Neural cell (in vitro differentiated cells): Measurements from ENCODE around the gene UBR2. TPM values are rescaled to one million over a fixed set of nuclear protein-coding genes. Genes with fewer than 3 reads are reported as not detected.
A peak's percentile ranks its signal among the peaks of the same experiment; 100 is the strongest.

Experiments
- H2AFZ ChIP-seq: fragments of 200-600, 300-800 bp; sonication (generic), shearing (Covaris generic); 2 replicates; pipeline ENCODE4 v1.6.0; 2014; ENCODE audit warnings: low read depth, mild to moderate bottlenecking, antibody characterized with exemption, low read length, moderate library complexity
- H3F3A ChIP-seq: fragments of 200-600 bp; shearing (Covaris generic); 2 replicates; pipeline ENCODE4 v1.6.1; 2016; ENCODE audit warnings: mild to moderate bottlenecking, moderate library complexity, mixed read lengths, antibody characterized with exemption, low read length; ENCODE audit not compliant: insufficient read depth, poor library complexity, severe bottlenecking
- H3K27ac ChIP-seq: fragments of 200-600, 300-800 bp; sonication (generic), shearing (Covaris generic); 2 replicates; pipeline ENCODE4 v1.5.1; 2014; ENCODE audit warnings: mild to moderate bottlenecking, low read length, moderate library complexity
- H3K27me3 ChIP-seq: fragments of 300-800, 200-600 bp; sonication (generic), shearing (Covaris generic); 2 replicates; pipeline ENCODE4 v1.6.0; 2014; ENCODE audit warnings: mild to moderate bottlenecking, low read depth, low read length, moderate library complexity; ENCODE audit not compliant: insufficient read depth
- H3K36me3 ChIP-seq: fragments of 300-800, 200-600 bp; sonication (generic), shearing (Covaris generic); 2 replicates; pipeline ENCODE4 v1.5.1; 2014; ENCODE audit warnings: mild to moderate bottlenecking, antibody characterized with exemption, low read length, moderate library complexity; ENCODE audit not compliant: insufficient read depth
- H3K4me2 ChIP-seq: fragments of 300-800, 200-600 bp; sonication (generic), shearing (Covaris generic); 2 replicates; pipeline ENCODE4 v1.6.0; 2014; ENCODE audit warnings: mild to moderate bottlenecking, low read length
- H3K4me3 ChIP-seq: fragments of 300-800, 200-600 bp; sonication (generic), shearing (Covaris generic); 2 replicates; pipeline ENCODE4 v1.5.1; 2014; ENCODE audit warnings: mild to moderate bottlenecking, low read length, moderate library complexity
- H3K79me2 ChIP-seq: fragments of 200-600 bp; shearing (Covaris generic); replicated peaks from 2 replicates; pipeline ENCODE4 v1.6.0; 2014; ENCODE audit warnings: mild to moderate bottlenecking, low read length, moderate library complexity; ENCODE audit not compliant: insufficient read depth
- H3K9ac ChIP-seq: fragments of 300-800, 200-600 bp; sonication (generic), shearing (Covaris generic); 2 replicates; pipeline ENCODE4 v1.6.1; 2016; ENCODE audit warnings: mild to moderate bottlenecking, low read length, mixed read lengths
- H3K9me2 ChIP-seq: fragments of 200-600 bp; shearing (Covaris generic); 2 replicates; pipeline ENCODE4 v1.6.1; 2016; ENCODE audit warnings: mild to moderate bottlenecking, low read length, mixed read lengths; ENCODE audit not compliant: insufficient read depth
- H3K9me3 ChIP-seq: fragments of 200-600, 300-800 bp; sonication (generic), shearing (Covaris generic); 2 replicates; pipeline ENCODE4 v1.6.1; 2016; ENCODE audit warnings: mild to moderate bottlenecking, mixed run types, low read length, moderate library complexity, mixed read lengths
- H4K20me1 ChIP-seq: fragments of 200-600 bp; shearing (Covaris generic); 2 replicates; pipeline ENCODE4 v1.6.1; 2016; ENCODE audit warnings: mild to moderate bottlenecking, mixed run types; ENCODE audit not compliant: insufficient read depth
- CTCF ChIP-seq: fragments of 450-650 bp; IDR thresholded peaks from 2 replicates; pipeline ENCODE4 v1.5.1; 2014; ENCODE audit warnings: antibody characterized with exemption, mild to moderate bottlenecking, moderate library complexity; ENCODE audit not compliant: poor library complexity, severe bottlenecking
- EP300 ChIP-seq: fragments of 450-650 bp; conservative IDR thresholded peaks from 2 replicates; pipeline ENCODE4 v1.6.1; 2014; ENCODE audit warnings: antibody characterized with exemption, mild to moderate bottlenecking, moderate library complexity; ENCODE audit not compliant: poor library complexity, severe bottlenecking
- EZH2 ChIP-seq: fragments of 200-600, 300-800 bp; shearing (Covaris generic), sonication (generic); IDR thresholded peaks from 2 replicates; pipeline ENCODE4 v1.6.1; 2014; ENCODE audit warnings: antibody characterized with exemption, low read length, borderline replicate concordance, mild to moderate bottlenecking; ENCODE audit not compliant: insufficient read depth, poor library complexity, severe bottlenecking
- MXI1 ChIP-seq: fragments of 450-650 bp; conservative IDR thresholded peaks from 2 replicates; pipeline ENCODE4 v1.6.1; 2014; ENCODE audit warnings: antibody characterized with exemption, mild to moderate bottlenecking; ENCODE audit not compliant: poor library complexity, severe bottlenecking
- POLR2AphosphoS5 ChIP-seq: IDR thresholded peaks from 2 replicates; pipeline ENCODE4 v1.6.1; 2012
- RAD21 ChIP-seq: fragments of 450-650 bp; conservative IDR thresholded peaks from 2 replicates; pipeline ENCODE4 v1.6.1; 2014; ENCODE audit warnings: antibody characterized with exemption, mild to moderate bottlenecking, moderate library complexity
- SMC3 ChIP-seq: fragments of 450-650 bp; conservative IDR thresholded peaks from 2 replicates; pipeline ENCODE4 v1.6.1; 2014; ENCODE audit warnings: antibody characterized with exemption, mild to moderate bottlenecking, moderate library complexity; ENCODE audit not compliant: poor library complexity
- TAF1 ChIP-seq: IDR thresholded peaks from 2 replicates; pipeline ENCODE4 v1.6.1; 2012; ENCODE audit warnings: low read depth
- polyA plus RNA-seq: library from polyadenylated mRNA; depleted of rRNA; stranded (reverse); fragments of >200 nt; gene quantifications from 2 replicates; pipeline ENCODE4 v1.2.3, GENCODE V29; 2014
- TF ChIP-seq, protein P1 (sequence below): IDR thresholded peaks from 2 replicates; pipeline ENCODE4 v1.6.1; 2012; ENCODE audit warnings: borderline replicate concordance

Gene UBR2
- polyA plus RNA-seq, 1 donor from 2014 or later: 24.4 TPM

- Histone ChIP-seq H3K9me3 (no peaks in the 10 kb centered on the region), H3K36me3 (no peaks in the 10 kb centered on the region), H3F3A (no peaks in the 10 kb centered on the region), H4K20me1 (no peaks in the 10 kb centered on the region), H3K9ac (no peak overlapping the region), H3K4me2 (no peak overlapping the region), H2AFZ (no peak overlapping the region), H3K4me3 (no peak overlapping the region), H3K9me2 (no peaks in the 10 kb centered on the region), H3K27ac (no peak overlapping the region), H3K27me3 (no peaks in the 10 kb centered on the region), H3K79me2 (no peaks in the 10 kb centered on the region)
- TF ChIP-seq, protein P1, sequence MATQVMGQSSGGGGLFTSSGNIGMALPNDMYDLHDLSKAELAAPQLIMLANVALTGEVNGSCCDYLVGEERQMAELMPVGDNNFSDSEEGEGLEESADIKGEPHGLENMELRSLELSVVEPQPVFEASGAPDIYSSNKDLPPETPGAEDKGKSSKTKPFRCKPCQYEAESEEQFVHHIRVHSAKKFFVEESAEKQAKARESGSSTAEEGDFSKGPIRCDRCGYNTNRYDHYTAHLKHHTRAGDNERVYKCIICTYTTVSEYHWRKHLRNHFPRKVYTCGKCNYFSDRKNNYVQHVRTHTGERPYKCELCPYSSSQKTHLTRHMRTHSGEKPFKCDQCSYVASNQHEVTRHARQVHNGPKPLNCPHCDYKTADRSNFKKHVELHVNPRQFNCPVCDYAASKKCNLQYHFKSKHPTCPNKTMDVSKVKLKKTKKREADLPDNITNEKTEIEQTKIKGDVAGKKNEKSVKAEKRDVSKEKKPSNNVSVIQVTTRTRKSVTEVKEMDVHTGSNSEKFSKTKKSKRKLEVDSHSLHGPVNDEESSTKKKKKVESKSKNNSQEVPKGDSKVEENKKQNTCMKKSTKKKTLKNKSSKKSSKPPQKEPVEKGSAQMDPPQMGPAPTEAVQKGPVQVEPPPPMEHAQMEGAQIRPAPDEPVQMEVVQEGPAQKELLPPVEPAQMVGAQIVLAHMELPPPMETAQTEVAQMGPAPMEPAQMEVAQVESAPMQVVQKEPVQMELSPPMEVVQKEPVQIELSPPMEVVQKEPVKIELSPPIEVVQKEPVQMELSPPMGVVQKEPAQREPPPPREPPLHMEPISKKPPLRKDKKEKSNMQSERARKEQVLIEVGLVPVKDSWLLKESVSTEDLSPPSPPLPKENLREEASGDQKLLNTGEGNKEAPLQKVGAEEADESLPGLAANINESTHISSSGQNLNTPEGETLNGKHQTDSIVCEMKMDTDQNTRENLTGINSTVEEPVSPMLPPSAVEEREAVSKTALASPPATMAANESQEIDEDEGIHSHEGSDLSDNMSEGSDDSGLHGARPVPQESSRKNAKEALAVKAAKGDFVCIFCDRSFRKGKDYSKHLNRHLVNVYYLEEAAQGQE: no peak
- no peak for TF ChIP-seq MXI1
- TF ChIP-seq EP300: no peak
- TF ChIP-seq TAF1: no peak
- TF ChIP-seq RAD21: no peak
- no peak for TF ChIP-seq CTCF
- TF ChIP-seq POLR2AphosphoS5: no peak
- TF ChIP-seq EZH2: no peak
- TF ChIP-seq SMC3: no peak
Observed at GRCh38 chr6:42708096-42708495, 144.3 kb downstream of the UBR2 start.

GRCh38 chr6:42709871-42710270 lies 146.0 kb downstream of the UBR2 start:
- H3K4me2 ChIP-seq: no peak overlapping the region
- H3F3A ChIP-seq: no peaks in the 10 kb centered on the region
- H2AFZ ChIP-seq: no peak overlapping the region
- no peaks in the 10 kb centered on the region for H3K36me3 ChIP-seq
- H3K9me2 ChIP-seq: no peaks in the 10 kb centered on the region
- H3K79me2 ChIP-seq: no peaks in the 10 kb centered on the region
- peak overlapping the region; percentile 31 for H3K27ac ChIP-seq
- no peak overlapping the region for H3K4me3 ChIP-seq
- no peak overlapping the region for H3K9ac ChIP-seq
- no peaks in the 10 kb centered on the region for H4K20me1 ChIP-seq
- H3K9me3 ChIP-seq: no peaks in the 10 kb centered on the region
- no peak for TF ChIP-seq MXI1
- TF ChIP-seq RAD21: no peak
- TF ChIP-seq CTCF: no peak
- no peak for TF ChIP-seq EZH2
- TF ChIP-seq, protein P1: no peak
- no peak for TF ChIP-seq TAF1
- TF ChIP-seq POLR2AphosphoS5: no peak
- no peak for TF ChIP-seq SMC3
- TF ChIP-seq EP300: no peak
- H3K27me3 ChIP-seq: no peaks in the 10 kb centered on the region
